H1 (cell line): ENCODE measurements around the gene CDH22. TPM values are rescaled to one million over a fixed set of nuclear protein-coding genes. Genes with fewer than 3 reads are reported as not detected.
A peak's percentile ranks its signal among the peaks of the same experiment; 100 is the strongest.

Experiments
- CTCF ChIA-PET: fragments of 300-600 bp; sonication (Branson Sonifier 250); formaldehyde crosslinking; loops from one replicate; lab custom pipeline; 2021; ENCODE audit not compliant: partially characterized antibody; lab: Charles Lee
- POLR2A ChIA-PET: fragments of 300-600 bp; sonication (Branson Sonifier 250); formaldehyde crosslinking; loops from one replicate; lab custom pipeline; 2021; ENCODE audit warnings: inconsistent platforms; ENCODE audit not compliant: partially characterized antibody; lab: Charles Lee
- DNase-seq, 2 experiments: peaks; one replicate each; pipeline versions ENCODE4 v3.0.0 to v3.0.0-alpha.2; 2010 to 2022; ENCODE audit warnings: low spot score in 2 of 2, low read depth in 1 of 2, mixed read lengths in 1 of 2
- FAIRE-seq: peaks from 2 replicates; lab custom pipeline; 2011; peaks lifted over from hg19 to GRCh38; lab: Jason Lieb, UNC
- H2AFZ ChIP-seq: 2 replicates; pipeline ENCODE4 v1.8.1; 2012; ENCODE audit warnings: low read length, inconsistent platforms
- H2AK5ac ChIP-seq: 2 replicates; pipeline ENCODE4 v1.6.1; 2013; ENCODE audit warnings: low read depth, low read length
- H2BK120ac ChIP-seq: replicated peaks from 2 replicates; pipeline ENCODE3; 2013; ENCODE audit warnings: low read depth, low read length, inconsistent platforms
- H2BK12ac ChIP-seq: 2 replicates; pipeline ENCODE4 v1.6.1; 2013; ENCODE audit warnings: low read depth, low read length
- H2BK15ac ChIP-seq: 2 replicates; pipeline ENCODE4 v1.6.1; 2013; ENCODE audit warnings: low read length
- H2BK20ac ChIP-seq: 2 replicates; pipeline ENCODE4 v1.6.1; 2013; ENCODE audit warnings: low read length
- H2BK5ac ChIP-seq: 2 replicates; pipeline ENCODE4 v1.6.1; 2013; ENCODE audit warnings: low read depth, low read length
- H3K14ac ChIP-seq: 2 replicates; pipeline ENCODE4 v1.6.1; 2013; ENCODE audit warnings: inconsistent platforms; ENCODE audit not compliant: insufficient read length
- H3K18ac ChIP-seq: 2 replicates; pipeline ENCODE4 v1.6.1; 2013; ENCODE audit warnings: low read length; ENCODE audit errors: extremely low read depth
- H3K23ac ChIP-seq: 2 replicates; pipeline ENCODE4 v1.6.1; 2013; ENCODE audit warnings: inconsistent platforms; ENCODE audit not compliant: insufficient read length
- H3K23me2 ChIP-seq: 2 replicates; pipeline ENCODE4 v1.6.1; 2013; ENCODE audit warnings: low read depth, low read length
- H3K27ac ChIP-seq: 2 replicates; pipeline ENCODE4 v1.6.1; 2011; ENCODE audit warnings: low read depth, low read length, inconsistent platforms
- H3K27me3 ChIP-seq, 4 experiments: replicated peaks in 1 of 4; 1 replicate in 1 of 4; 2 replicates in 3 of 4; pipeline versions ENCODE4 v1.6.1 to v1.8.1; 2011 to 2013; ENCODE audit warnings: low read length in 3 of 4, mild to moderate bottlenecking in 3 of 4, inconsistent platforms in 2 of 4, mixed read lengths in 2 of 4, moderate library complexity in 1 of 4; ENCODE audit not compliant: control insufficient read depth in 3 of 4, insufficient read depth in 3 of 4; ENCODE audit errors: extremely low read depth in 1 of 4
- H3K36me3 ChIP-seq, 4 experiments: 2 replicates each; pipeline versions ENCODE4 v1.6.1 to v1.8.1; 2011 to 2013; ENCODE audit warnings: mild to moderate bottlenecking in 4 of 4, low read length in 3 of 4, moderate library complexity in 2 of 4, control low read depth in 1 of 4, inconsistent platforms in 1 of 4; ENCODE audit not compliant: insufficient read depth in 4 of 4, control insufficient read depth in 2 of 4
- H3K4ac ChIP-seq: replicated peaks from 2 replicates; pipeline ENCODE3; 2013; ENCODE audit warnings: low read length, low read depth, mixed read lengths, inconsistent platforms; ENCODE audit not compliant: insufficient read length
- H3K4me1 ChIP-seq, 4 experiments: replicated peaks in 1 of 4; 1 replicate in 1 of 4; 2 replicates in 3 of 4; pipeline versions ENCODE4 v1.6.1 to v1.8.1; 2011 to 2013; ENCODE audit warnings: low read length in 3 of 4, inconsistent platforms in 2 of 4, mixed read lengths in 1 of 4; ENCODE audit not compliant: insufficient read depth in 4 of 4, control insufficient read depth in 3 of 4
- H3K4me2 ChIP-seq, 2 experiments: 2 replicates each; pipeline versions ENCODE4 v1.6.1 to v1.8.1; 2011 to 2013; ENCODE audit warnings: low read depth in 2 of 2, low read length in 2 of 2, control low read depth in 1 of 2, inconsistent platforms in 1 of 2, mild to moderate bottlenecking in 1 of 2; ENCODE audit not compliant: insufficient read depth in 1 of 2
- H3K4me3 ChIP-seq, 4 experiments: fragments of 200-600, 300-600 bp in 1 of 4; sonication (generic), shearing (Covaris generic), sonication (Bioruptor Twin) in 1 of 4; 2 replicates each; pipeline versions ENCODE4 v1.5.1 to v1.8.1; 2011 to 2016; ENCODE audit warnings: low read length in 4 of 4, low read depth in 3 of 4, control low read depth in 2 of 4, inconsistent platforms in 2 of 4, mild to moderate bottlenecking in 2 of 4, mixed read lengths in 1 of 4, moderate library complexity in 1 of 4; ENCODE audit not compliant: insufficient read depth in 2 of 4; ENCODE audit errors: extremely low read depth in 1 of 4
- H3K56ac ChIP-seq: replicated peaks from 2 replicates; pipeline ENCODE3; 2013; ENCODE audit warnings: low read depth, mild to moderate bottlenecking, mixed read lengths, low read length, inconsistent platforms; ENCODE audit not compliant: insufficient read length
- H3K79me1 ChIP-seq: 2 replicates; pipeline ENCODE4 v1.6.1; 2013; ENCODE audit warnings: low read depth, low read length, control low read depth
- H3K79me2 ChIP-seq, 2 experiments: 2 replicates each; pipeline versions ENCODE4 v1.6.1 to v1.8.1; 2012 to 2013; ENCODE audit warnings: low read length in 2 of 2, mild to moderate bottlenecking in 2 of 2, inconsistent platforms in 1 of 2; ENCODE audit not compliant: insufficient read depth in 2 of 2, control insufficient read depth in 1 of 2
- H3K9ac ChIP-seq, 4 experiments: replicated peaks in 1 of 4; 1 replicate in 1 of 4; 2 replicates in 3 of 4; pipeline versions ENCODE4 v1.6.1 to v1.8.1; 2011 to 2013; ENCODE audit warnings: low read depth in 3 of 4, low read length in 3 of 4, control low read depth in 2 of 4, mild to moderate bottlenecking in 2 of 4, moderate library complexity in 2 of 4, inconsistent platforms in 1 of 4; ENCODE audit errors: extremely low read depth in 1 of 4
- H3K9me3 ChIP-seq, 2 experiments: 2 replicates each; pipeline versions ENCODE4 v1.6.1 to v1.8.1; 2012 to 2013; ENCODE audit warnings: mild to moderate bottlenecking in 2 of 2, moderate library complexity in 2 of 2, control low read depth in 1 of 2, inconsistent platforms in 1 of 2, low read depth in 1 of 2, low read length in 1 of 2, mixed read lengths in 1 of 2; ENCODE audit not compliant: insufficient read depth in 2 of 2
- H4K20me1 ChIP-seq, 2 experiments: replicated peaks in 1 of 2; 2 replicates each; pipeline versions ENCODE3 to v1.8.1; 2011 to 2013; ENCODE audit warnings: inconsistent platforms in 2 of 2, low read length in 2 of 2, mild to moderate bottlenecking in 1 of 2; ENCODE audit not compliant: insufficient read depth in 2 of 2, control insufficient read depth in 1 of 2
- H4K5ac ChIP-seq: 2 replicates; pipeline ENCODE4 v1.6.1; 2013; ENCODE audit warnings: low read length, low read depth, mixed read lengths, inconsistent platforms; ENCODE audit not compliant: insufficient read length
- H4K8ac ChIP-seq: 2 replicates; pipeline ENCODE4 v1.8.0; 2013; ENCODE audit warnings: mild to moderate bottlenecking, moderate library complexity, low read length, inconsistent platforms; ENCODE audit not compliant: insufficient read depth; ENCODE audit errors: extremely low read depth
- H4K91ac ChIP-seq: replicated peaks from 2 replicates; pipeline ENCODE3; 2013; ENCODE audit warnings: low read length, mixed read lengths, inconsistent platforms; ENCODE audit not compliant: insufficient read length
- ASH2L ChIP-seq: fragments of 200-600, 300-600 bp; sonication (generic); IDR thresholded peaks from one replicate; pipeline ENCODE4 v1.7.1; 2017; ENCODE audit warnings: low read length
- JUN ChIP-seq: IDR thresholded peaks from 2 replicates; pipeline ENCODE4 v1.6.1; 2011; ENCODE audit warnings: low read depth, mild to moderate bottlenecking, improper control_type of control experiment, low read length
- NANOG ChIP-seq: IDR thresholded peaks from 2 replicates; pipeline ENCODE4 v1.6.1; 2011; ENCODE audit warnings: low read length, low read depth, mild to moderate bottlenecking, inconsistent platforms; ENCODE audit not compliant: insufficient read depth, poor library complexity, severe bottlenecking
- NRF1 ChIP-seq: IDR thresholded peaks from 2 replicates; pipeline ENCODE4 v1.6.1; 2011; ENCODE audit warnings: mild to moderate bottlenecking, low read depth, low read length, improper control_type of control experiment
- POU5F1 ChIP-seq: IDR thresholded peaks from 2 replicates; pipeline ENCODE4 v1.6.1; 2011; ENCODE audit warnings: low read depth, mild to moderate bottlenecking, low read length, moderate library complexity
- RXRA ChIP-seq: IDR thresholded peaks from 2 replicates; pipeline ENCODE4 v1.6.1; 2011; ENCODE audit warnings: low read depth, mild to moderate bottlenecking, low read length, moderate library complexity; ENCODE audit not compliant: insufficient read depth
- SIRT6 ChIP-seq: IDR thresholded peaks from one replicate; pipeline ENCODE4 v1.7.1; 2012; ENCODE audit warnings: low read length, inconsistent platforms
- SP2 ChIP-seq: IDR thresholded peaks from 2 replicates; pipeline ENCODE4 v1.6.1; 2012; ENCODE audit warnings: mild to moderate bottlenecking, low read length, inconsistent platforms
- TAF7 ChIP-seq: optimal IDR thresholded peaks from 2 replicates; pipeline ENCODE3; 2011; ENCODE audit warnings: low read depth, mild to moderate bottlenecking, inconsistent platforms, low read length, moderate library complexity, borderline replicate concordance
- ZNF274 ChIP-seq: IDR thresholded peaks from 2 replicates; pipeline ENCODE4 v1.7.0; 2012; ENCODE audit warnings: low read length, borderline replicate concordance; ENCODE audit errors: extremely low read depth
- WGBS, 2 experiments: shearing (Covaris generic) in 1 of 2; methylation state at CpG; one replicate each; pipeline versions ENCODE4 v1.1.6 to v1.1.7; 2013 to 2015; ENCODE audit warnings: low lambda C conversion rate in 2 of 2, mixed read lengths in 2 of 2, inconsistent platforms in 1 of 2, low coverage in 1 of 2, missing lambda C conversion rate in 1 of 2; ENCODE audit not compliant: insufficient replicate concordance in 2 of 2, insufficient coverage in 1 of 2, insufficient read length in 1 of 2; ENCODE audit errors: extremely low coverage in 1 of 2, missing lambda C conversion rate in 1 of 2; 5-methylcytosine and 5-hydroxymethylcytosine counted together
- polyA plus RNA-seq, 7 experiments: library from polyadenylated mRNA; depleted of rRNA in 3 of 7; stranded (reverse) in 5 of 7; unstranded in 2 of 7; fragments of >200 nt in 5 of 7; fragments of 200-250 nt in 2 of 7; gene quantifications; 1 replicate in 5 of 7; 2 replicates in 1 of 7; 4 replicates in 1 of 7; pipeline versions ENCODE4 v1.2.1 to v1.2.3, GENCODE V29; 2011 to 2013; ENCODE audit warnings: missing spikeins in 2 of 7, mixed read lengths in 2 of 7
- total RNA-seq: library from RNA; stranded (reverse); fragmentation: NEBNext Ultra II Directional; extraction: Animal tissue kit (Norgen Biotek cat#: 25700); gene quantifications from 2 replicates; pipeline ENCODE4 v1.2.1, GENCODE V29; 2021

The CDH22 gene
- total and polyA plus RNA-seq, 2 of the 8 experiments (the other 6 are each of a cell fraction or from before 2014, with no cell fraction given): 0.35 to 0.39 TPM

DNA sequence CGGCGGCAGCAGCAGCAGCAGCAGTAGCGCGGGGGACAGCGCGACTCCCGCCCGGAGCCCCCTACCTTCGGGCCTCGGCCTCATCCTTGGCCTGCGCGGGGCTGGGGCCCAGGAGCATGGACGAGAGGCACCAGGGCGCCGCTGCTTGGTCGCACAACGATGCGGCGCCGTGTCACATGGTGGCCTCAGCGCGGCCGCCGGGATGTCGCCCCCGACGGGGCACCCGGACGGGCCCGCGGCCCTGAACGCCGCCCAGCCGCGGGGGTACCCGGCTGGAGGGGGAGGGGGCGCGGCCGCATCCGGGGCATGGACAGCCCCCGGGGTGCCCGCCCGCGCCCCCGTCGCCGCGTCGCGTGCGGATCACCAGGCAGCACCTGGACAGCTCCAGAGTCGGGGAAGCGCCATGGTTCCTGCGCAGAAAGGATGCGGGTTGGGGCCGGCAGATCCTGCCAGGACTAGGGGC, 57.1 kb downstream of the CDH22 start:
- no peaks in the 10 kb centered on the region for H3K79me2 ChIP-seq
- H3K18ac ChIP-seq: no peak overlapping the region
- peaks cover 6% of the 10 kb centered on the region; the same call in 1 of the 2 replicates for H3K23me2 ChIP-seq
- no peak overlapping the region for H3K4ac ChIP-seq
- H3K4me3 ChIP-seq: peak overlapping the region; percentile 17 to 57 (median 20); a peak in 7 of 8 replicates
- no peak overlapping the region for H3K14ac ChIP-seq
- no peak overlapping the region for H2BK12ac ChIP-seq
- H3K36me3 ChIP-seq: no peaks in the 10 kb centered on the region
- CTCF ChIA-PET: interaction anchor here (0.6 to 2.5 kb wide), 7 partner anchors 15 to 119 kb away, joined by 3 to 11 read pairs (median 4); no protein-coding TSS in a partner anchor
- H2AFZ ChIP-seq: no peak overlapping the region
- no peak overlapping the region for H3K9ac ChIP-seq
- H3K23ac ChIP-seq: no peak overlapping the region
- FAIRE-seq: no peak
- H3K4me2 ChIP-seq: peak overlapping the region; percentile 51 to 70
- H3K9me3 ChIP-seq: no peaks in the 10 kb centered on the region
- WGBS, 2 experiments: 4% methylated on average over 42 of the region's 56 CpGs; no CpG with 5 or more reads in 1 of the 2 experiments
- H2AK5ac ChIP-seq: no peak overlapping the region
- no peak overlapping the region for H2BK15ac ChIP-seq
- H3K79me1 ChIP-seq: no peaks in the 10 kb centered on the region
- H3K4me1 ChIP-seq: peaks cover 0 to 10% (median 7%) of the 10 kb centered on the region in 4 experiments; a peak in 5 of 7 replicates
- POLR2A ChIA-PET: interaction anchor here (2.5 kb wide), 1 partner anchor 10 kb away, joined by 6 read pairs; no protein-coding TSS in a partner anchor
- H3K27me3 ChIP-seq: peaks cover 9 to 40% (median 29%) of the 10 kb centered on the region in 4 experiments
- no peak overlapping the region for H3K27ac ChIP-seq
- H3K56ac ChIP-seq: no peak overlapping the region
- no peak overlapping the region for H2BK120ac ChIP-seq
- no peak overlapping the region for H4K8ac ChIP-seq
- no peak overlapping the region for H4K91ac ChIP-seq
- no peak overlapping the region for H2BK20ac ChIP-seq
- no peak overlapping the region for H2BK5ac ChIP-seq
- H4K5ac ChIP-seq: no peak overlapping the region
- DNase-seq: peak in 1 of 2 experiments; percentile 64
- H4K20me1 ChIP-seq: no peaks in the 10 kb centered on the region
- TF ChIP-seq ASH2L: no peak
- no peak for TF ChIP-seq SIRT6
- TF ChIP-seq TAF7: no peak
- TF ChIP-seq RXRA: no peak
- no peak for TF ChIP-seq JUN
- no peak for TF ChIP-seq SP2
- no peak for TF ChIP-seq NRF1
- TF ChIP-seq POU5F1: no peak
- no peak for TF ChIP-seq NANOG
- no peak for TF ChIP-seq ZNF274
